DOHH2 (cell line): ENCODE measurements around the gene PICK1.

Source experiments
- EZH2phosphoT487 ChIP-seq: fragments of 200-600 bp; sonication (generic); IDR thresholded peaks from 2 replicates; pipeline ENCODE4 v1.6.1; 2017; ENCODE audit warnings: borderline replicate concordance, mild to moderate bottlenecking, antibody characterized with exemption, low read length, moderate library complexity, mixed read lengths
- TF ChIP-seq, protein P1 (sequence below): fragments of 200-600 bp; sonication (generic); IDR thresholded peaks from one replicate; pipeline ENCODE4 v1.5.1; 2014; ENCODE audit warnings: antibody characterized with exemption, mild to moderate bottlenecking, low read depth, low read length; ENCODE audit not compliant: poor library complexity, severe bottlenecking

DNA sequence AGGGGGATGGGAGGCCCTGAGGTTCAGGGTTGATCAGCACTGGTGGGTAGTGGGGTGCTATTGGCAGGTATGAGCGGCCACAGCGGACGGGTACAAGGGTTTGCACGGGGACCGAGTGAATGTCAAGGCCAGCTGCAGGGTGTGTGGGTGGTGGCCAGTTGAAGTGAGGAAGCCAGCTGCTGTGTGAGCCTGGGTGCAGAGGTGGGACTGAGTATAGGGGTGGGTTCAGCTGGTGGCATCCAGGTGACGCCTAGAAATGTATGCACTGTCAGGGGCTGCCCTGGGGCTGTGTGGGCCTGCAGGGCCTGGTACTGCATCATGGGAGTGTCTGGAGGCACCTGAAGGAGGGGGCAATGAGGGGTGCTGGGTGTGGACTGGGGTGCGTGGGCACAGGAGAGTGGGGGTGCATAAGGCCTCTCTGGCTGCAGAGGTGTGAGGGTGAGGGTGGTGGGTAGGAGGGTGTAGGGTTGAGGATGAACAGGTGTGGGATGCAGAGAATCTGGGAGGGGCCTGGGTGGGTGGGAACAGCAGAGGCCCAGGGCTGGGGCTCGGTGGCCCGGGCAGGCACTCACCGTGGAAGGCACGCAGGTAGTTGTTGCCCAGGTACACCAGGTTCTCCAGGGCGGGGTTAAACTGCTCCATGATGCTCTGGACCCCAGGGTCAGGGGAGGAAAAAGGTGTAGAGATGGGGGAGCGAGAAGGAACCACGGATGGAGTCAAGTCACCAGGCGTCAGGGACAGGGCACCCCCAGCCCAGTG is 51.5 kb downstream of the PICK1 start:
- TF ChIP-seq, protein P1, sequence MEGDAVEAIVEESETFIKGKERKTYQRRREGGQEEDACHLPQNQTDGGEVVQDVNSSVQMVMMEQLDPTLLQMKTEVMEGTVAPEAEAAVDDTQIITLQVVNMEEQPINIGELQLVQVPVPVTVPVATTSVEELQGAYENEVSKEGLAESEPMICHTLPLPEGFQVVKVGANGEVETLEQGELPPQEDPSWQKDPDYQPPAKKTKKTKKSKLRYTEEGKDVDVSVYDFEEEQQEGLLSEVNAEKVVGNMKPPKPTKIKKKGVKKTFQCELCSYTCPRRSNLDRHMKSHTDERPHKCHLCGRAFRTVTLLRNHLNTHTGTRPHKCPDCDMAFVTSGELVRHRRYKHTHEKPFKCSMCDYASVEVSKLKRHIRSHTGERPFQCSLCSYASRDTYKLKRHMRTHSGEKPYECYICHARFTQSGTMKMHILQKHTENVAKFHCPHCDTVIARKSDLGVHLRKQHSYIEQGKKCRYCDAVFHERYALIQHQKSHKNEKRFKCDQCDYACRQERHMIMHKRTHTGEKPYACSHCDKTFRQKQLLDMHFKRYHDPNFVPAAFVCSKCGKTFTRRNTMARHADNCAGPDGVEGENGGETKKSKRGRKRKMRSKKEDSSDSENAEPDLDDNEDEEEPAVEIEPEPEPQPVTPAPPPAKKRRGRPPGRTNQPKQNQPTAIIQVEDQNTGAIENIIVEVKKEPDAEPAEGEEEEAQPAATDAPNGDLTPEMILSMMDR = no peak
- no peak for TF ChIP-seq EZH2phosphoT487
